Esophagus squamous epithelium (tissue), 5 donors: ENCODE data around the gene COL18A1. TPM values are rescaled to one million over a fixed set of nuclear protein-coding genes. Genes with fewer than 3 reads are reported as not detected.
"Not testable (repeated sequence)": the region's sequence is repeated elsewhere in the genome, so short reads cannot be mapped to it uniquely, and the experiment has no call there.

Source experiments
- DNase-seq: peaks from one replicate; lab custom pipeline; 2025; lab: John Stamatoyannopoulos, UW
- H3K27ac ChIP-seq, 4 donors: fragments of 200-600 bp; sonication (generic); one replicate each; pipeline ENCODE4 v1.5.1; 2016 to 2019; ENCODE audit warnings: mild to moderate bottlenecking in 1 of 4
- H3K27me3 ChIP-seq, 4 donors: fragments of 200-600 bp; sonication (generic); 1 replicate in 3 of 4; 2 replicates in 1 of 4; pipeline versions ENCODE4 v1.5.1 to v1.6.0; 2017 to 2021; ENCODE audit warnings: antibody characterized with exemption in 1 of 4
- H3K36me3 ChIP-seq, 3 donors: fragments of 200-600 bp; sonication (generic); one replicate each; pipeline ENCODE4 v1.5.1; 2016 to 2019
- H3K4me1 ChIP-seq, 3 donors: fragments of 200-600 bp; sonication (generic); one replicate each; pipeline ENCODE4 v1.5.1; 2017 to 2019
- H3K4me3 ChIP-seq, 4 donors: fragments of 200-600 bp; sonication (generic); 1 replicate in 3 of 4; 2 replicates in 1 of 4; pipeline ENCODE4 v1.5.1; 2016 to 2019; ENCODE audit warnings: mild to moderate bottlenecking in 2 of 4, moderate library complexity in 1 of 4
- H3K9me3 ChIP-seq, 3 donors: fragments of 200-600 bp; sonication (generic); one replicate each; pipeline ENCODE4 v1.5.1; 2016 to 2019
- CTCF ChIP-seq, 6 experiments: fragments of 450-650 bp in 4 of 6; fragments of 200-600 bp in 2 of 6; sonication (generic) in 2 of 6; IDR thresholded peaks; one replicate each; pipeline ENCODE4 v1.5.1; 2016 to 2019; ENCODE audit warnings: antibody characterized with exemption in 6 of 6, mild to moderate bottlenecking in 4 of 6, moderate library complexity in 4 of 6
- POLR2A ChIP-seq, 4 donors: fragments of 450-650 bp; IDR thresholded peaks; one replicate each; pipeline ENCODE4 v1.6.1; 2017; ENCODE audit warnings: antibody characterized with exemption in 4 of 4, mild to moderate bottlenecking in 4 of 4, moderate library complexity in 3 of 4
- WGBS, 2 donors: methylation state at CpG; one replicate each; pipeline ENCODE4 v1.1.5; 2018; 5-methylcytosine and 5-hydroxymethylcytosine counted together
- intact Hi-C: fragments of 100-400 bp; cut with DNase I; formaldehyde crosslinking; loops from one replicate; pipeline ENCODE4 v1.15.0; 2022
- total RNA-seq, 4 donors: library from RNA; depleted of rRNA; stranded (reverse); fragments of >200 nt; gene quantifications; one replicate each; pipeline ENCODE4 v1.1.0, GENCODE V29; 2016
- donor health status: DM: yes; HTN: yes; CAD: no.

Gene COL18A1
- total RNA-seq, 4 donors from 2014 or later, result 38.9 to 69.0 (median 52.5) TPM

- intact Hi-C loops, result loop anchor here (10.0 kb wide), 2 partner anchors 62 to 482 kb away; no protein-coding TSS in a partner anchor
- no peak for DNase-seq
- Histone ChIP-seq H3K9me3 (no peaks in the 10 kb centered on the region), H3K27me3 (no peaks in the 10 kb centered on the region), H3K4me1 (peaks cover 15 to 79% (median 30%) of the 10 kb centered on the region in 3 donors), H3K36me3 (no peaks in the 10 kb centered on the region), H3K27ac (peak overlapping the region in 3 of 4 donors; percentile 1 to 56 (median 33)), H3K4me3 (no peak overlapping the region)
- TF ChIP-seq POLR2A (IDR thresholded peaks at IDR 0.05) (no peak), CTCF (IDR thresholded peaks at IDR 0.05) (no peak)
- 57 to 83% methylated on average over 2 to 9 of the region's 18 CpGs for WGBS, 2 donors
These were observed 31.5 kb downstream of the COL18A1 start for GRCh38 chr21:45436351-45437065.

- H3K27ac ChIP-seq, H3K27me3 ChIP-seq, DNase-seq, H3K9me3 ChIP-seq, H3K4me3 ChIP-seq, H3K36me3 ChIP-seq: not testable (repeated sequence)
- peaks cover 15 to 65% (median 17%) of the 10 kb centered on the region in 3 donors for H3K4me1 ChIP-seq
- intact Hi-C loops, result loop anchor here (2.0 to 10.0 kb wide), 3 partner anchors 63 to 483 kb away; no protein-coding TSS in a partner anchor
These were observed 32.9 kb downstream of the COL18A1 start for GRCh38 chr21:45437844-45438243.

- H3K4me3 ChIP-seq, result peak overlapping the region in 2 of 4 donors; percentile 38 to 64
- intact Hi-C loops, result loop anchor here (2.0 to 10.0 kb wide), 3 partner anchors 64 to 484 kb away; no protein-coding TSS in a partner anchor
These were observed 33.6 kb downstream of the COL18A1 start for GRCh38 chr21:45438391-45439145.

GRCh38 chr21:45439161-45439872, 34.4 kb downstream of the COL18A1 start:
- Histone ChIP-seq H3K4me3 (peak overlapping the region; percentile 15 to 64 (median 35)), H3K36me3 (no peaks in the 10 kb centered on the region), H3K9me3 (no peaks in the 10 kb centered on the region), H3K4me1 (peaks cover 11 to 51% (median 17%) of the 10 kb centered on the region in 3 donors), H3K27ac (peak overlapping the region; percentile 51 to 89 (median 80)), H3K27me3 (peaks cover 0 to 3% (median 0%) of the 10 kb centered on the region in 4 donors)
- TF ChIP-seq CTCF (IDR thresholded peaks at IDR 0.05) (peak; percentile 96 to 99 (median 98)), POLR2A (IDR thresholded peaks at IDR 0.05) (peak in 1 of 4 donors; percentile 9)
- 0% methylated on average over 2 to 13 of the region's 58 CpGs for WGBS, 2 donors
- DNase-seq, result no peak
- intact Hi-C loops, result loop anchor here (2.0 to 10.0 kb wide), 3 partner anchors 65 to 485 kb away; no protein-coding TSS in a partner anchor

More at GRCh38 chr21:45438391-45439145, 33.6 kb downstream of the COL18A1 start:
- no peaks in the 10 kb centered on the region for H3K9me3 ChIP-seq
- no peaks in the 10 kb centered on the region for H3K27me3 ChIP-seq
- H3K36me3 ChIP-seq, result no peaks in the 10 kb centered on the region
- peaks cover 15 to 58% (median 17%) of the 10 kb centered on the region in 3 donors for H3K4me1 ChIP-seq
- TF ChIP-seq POLR2A (IDR thresholded peaks at IDR 0.05), result no peak
- no peak for TF ChIP-seq CTCF (IDR thresholded peaks at IDR 0.05)
- DNase-seq, result no peak
- 28 to 43% methylated on average over 11 to 19 of the region's 26 CpGs for WGBS, 2 donors
- peak overlapping the region; percentile 51 to 89 (median 80) for H3K27ac ChIP-seq

- no peaks in the 10 kb centered on the region for H3K36me3 ChIP-seq
- peaks cover 0 to 5% (median 0%) of the 10 kb centered on the region in 4 donors for H3K27me3 ChIP-seq
- H3K4me1 ChIP-seq, result peaks cover 10 to 44% (median 17%) of the 10 kb centered on the region in 3 donors
- no peaks in the 10 kb centered on the region for H3K9me3 ChIP-seq
- H3K4me3 ChIP-seq, result no peak overlapping the region
- intact Hi-C loops, result loop anchor here (2.0 to 10.0 kb wide), 4 partner anchors 65 to 485 kb away; no protein-coding TSS in a partner anchor
- DNase-seq, result no peak
- WGBS, 2 donors, result 100% methylated on average over 4 of the region's 28 CpGs; no CpG with 5 or more reads in 1 of the 2 donors
- TF ChIP-seq POLR2A (IDR thresholded peaks at IDR 0.05) (no peak), CTCF (IDR thresholded peaks at IDR 0.05) (no peak)
- H3K27ac ChIP-seq, result peak overlapping the region in 3 of 4 donors; percentile 79 to 89 (median 80)
These were observed 35.0 kb downstream of the COL18A1 start for GRCh38 chr21:45439901-45440461.
